SK-N-SH treated with all-trans-retinoic acid at 6 μM for 48 hours (cell line): Measurements from ENCODE around the gene CKM.
A peak's percentile ranks its signal among the peaks of the same experiment; 100 is the strongest.

Experiments used
- ATAC-seq: fragments of 200-7000 bp; cut with Tn5 transposase; 3 replicates; pipeline ENCODE4 v1.9.1; 2020; ENCODE audit warnings: mild to moderate bottlenecking, moderate library complexity
- ARNTL ChIP-seq: fragments of 450-650 bp; formaldehyde crosslinking; IDR thresholded peaks from 2 replicates; pipeline ENCODE4 v1.5.0; 2020; ENCODE audit warnings: low read depth, mild to moderate bottlenecking, moderate library complexity, borderline replicate concordance
- BACH2 ChIP-seq: fragments of 250-450 bp; sonication (Bioruptor Pico); IDR thresholded peaks from 2 replicates; pipeline ENCODE4 v1.9.0; 2021; ENCODE audit warnings: mild to moderate bottlenecking, borderline replicate concordance
- CSDC2 ChIP-seq: fragments of 250-450 bp; sonication (Bioruptor Pico); IDR thresholded peaks from 2 replicates; pipeline ENCODE4 v1.5.0; 2020; ENCODE audit warnings: mild to moderate bottlenecking, moderate library complexity
- GLIS3 ChIP-seq: fragments of 250-450 bp; sonication (Bioruptor Pico); IDR thresholded peaks from 2 replicates; pipeline ENCODE4 v1.5.0; 2020; ENCODE audit warnings: mild to moderate bottlenecking, moderate library complexity
- ISL1 ChIP-seq: fragments of 250-450 bp; sonication (Bioruptor Pico); IDR thresholded peaks from 2 replicates; pipeline ENCODE4 v2.1.2; 2022; ENCODE audit warnings: mild to moderate bottlenecking, moderate library complexity
- OSR1 ChIP-seq: fragments of 250-450 bp; sonication (Bioruptor Pico); IDR thresholded peaks from 2 replicates; pipeline ENCODE4 v1.8.0; 2022; ENCODE audit warnings: moderate library complexity, mild to moderate bottlenecking, inconsistent platforms
- PPARA ChIP-seq: fragments of 250-450 bp; sonication (Bioruptor Pico); IDR thresholded peaks from 2 replicates; pipeline ENCODE4 v1.5.0; 2020; ENCODE audit warnings: mild to moderate bottlenecking, borderline replicate concordance
- RARB ChIP-seq: fragments of 250-450 bp; sonication (Bioruptor Pico); IDR thresholded peaks from 2 replicates; pipeline ENCODE4 v1.8.0; 2021; ENCODE audit warnings: mild to moderate bottlenecking, moderate library complexity
- SNAI2 ChIP-seq: fragments of 250-450 bp; sonication (Bioruptor Pico); IDR thresholded peaks from 2 replicates; pipeline ENCODE4 v1.5.0; 2020; ENCODE audit warnings: mild to moderate bottlenecking, moderate library complexity
- TCF4 ChIP-seq: fragments of 250-450 bp; sonication (Bioruptor Pico); IDR thresholded peaks from 2 replicates; pipeline ENCODE4 v1.8.0; 2021; ENCODE audit warnings: mild to moderate bottlenecking, moderate library complexity, borderline replicate concordance
- TOX ChIP-seq: fragments of 250-450 bp; sonication (Bioruptor Pico); IDR thresholded peaks from 2 replicates; pipeline ENCODE4 v1.8.0; 2021; ENCODE audit warnings: mild to moderate bottlenecking, moderate library complexity, borderline replicate concordance
- ZC3H10 ChIP-seq: fragments of 250-450 bp; sonication (Bioruptor Pico); IDR thresholded peaks from 2 replicates; pipeline ENCODE4 v1.5.1; 2021; ENCODE audit warnings: mild to moderate bottlenecking, moderate library complexity
- ZFP3 ChIP-seq: fragments of 250-450 bp; sonication (Bioruptor Pico); IDR thresholded peaks from 2 replicates; pipeline ENCODE4 v1.5.0; 2020; ENCODE audit warnings: mild to moderate bottlenecking, moderate library complexity
- ZFP30 ChIP-seq: fragments of 450-650 bp; formaldehyde crosslinking; IDR thresholded peaks from 2 replicates; pipeline ENCODE4 v1.5.0; 2022; ENCODE audit warnings: mild to moderate bottlenecking, moderate library complexity
- ZNF565 ChIP-seq: fragments of 450-650 bp; formaldehyde crosslinking; conservative IDR thresholded peaks from 2 replicates; pipeline ENCODE4 v1.5.0; 2020; ENCODE audit warnings: low read depth, mild to moderate bottlenecking, moderate library complexity
- ZNF70 ChIP-seq: fragments of 450-650 bp; formaldehyde crosslinking; IDR thresholded peaks from 2 replicates; pipeline ENCODE4 v1.5.0; 2020; ENCODE audit warnings: mild to moderate bottlenecking, moderate library complexity
- ZNF8 ChIP-seq: fragments of 450-650 bp; formaldehyde crosslinking; IDR thresholded peaks from 2 replicates; pipeline ENCODE4 v1.5.0; 2020; ENCODE audit warnings: mild to moderate bottlenecking, moderate library complexity
- TF ChIP-seq, protein P1 (sequence below): fragments of 250-450 bp; sonication (Bioruptor Pico); IDR thresholded peaks from 2 replicates; pipeline ENCODE4 v1.5.1; 2020; ENCODE audit warnings: low read depth, mild to moderate bottlenecking, moderate library complexity
- TF ChIP-seq, protein P2 (sequence below): fragments of 250-450 bp; sonication (Bioruptor Pico); IDR thresholded peaks from 2 replicates; pipeline ENCODE4 v1.5.1; 2021; ENCODE audit warnings: mild to moderate bottlenecking, moderate library complexity
- TF ChIP-seq, protein P3 (sequence below): fragments of 250-450 bp; sonication (Bioruptor Pico); IDR thresholded peaks from 2 replicates; pipeline ENCODE4 v1.8.0; 2021; ENCODE audit warnings: low read depth, mild to moderate bottlenecking, moderate library complexity, borderline replicate concordance
- TF ChIP-seq, protein P4 (sequence below): fragments of 250-450 bp; sonication (Bioruptor Pico); IDR thresholded peaks from 2 replicates; pipeline ENCODE4 v1.5.0; 2020; ENCODE audit warnings: mild to moderate bottlenecking, moderate library complexity
- TF ChIP-seq, protein P5 (sequence below): fragments of 250-450 bp; sonication (Bioruptor Pico); IDR thresholded peaks from 2 replicates; pipeline ENCODE4 v1.8.0; 2020; ENCODE audit warnings: mild to moderate bottlenecking, moderate library complexity, borderline replicate concordance

CKM gene

GRCh38 chr19:45283443-45284033, 39.1 kb downstream of the CKM start:
- TF ChIP-seq ZNF8 = peak; percentile 77
- TF ChIP-seq, protein P1, sequence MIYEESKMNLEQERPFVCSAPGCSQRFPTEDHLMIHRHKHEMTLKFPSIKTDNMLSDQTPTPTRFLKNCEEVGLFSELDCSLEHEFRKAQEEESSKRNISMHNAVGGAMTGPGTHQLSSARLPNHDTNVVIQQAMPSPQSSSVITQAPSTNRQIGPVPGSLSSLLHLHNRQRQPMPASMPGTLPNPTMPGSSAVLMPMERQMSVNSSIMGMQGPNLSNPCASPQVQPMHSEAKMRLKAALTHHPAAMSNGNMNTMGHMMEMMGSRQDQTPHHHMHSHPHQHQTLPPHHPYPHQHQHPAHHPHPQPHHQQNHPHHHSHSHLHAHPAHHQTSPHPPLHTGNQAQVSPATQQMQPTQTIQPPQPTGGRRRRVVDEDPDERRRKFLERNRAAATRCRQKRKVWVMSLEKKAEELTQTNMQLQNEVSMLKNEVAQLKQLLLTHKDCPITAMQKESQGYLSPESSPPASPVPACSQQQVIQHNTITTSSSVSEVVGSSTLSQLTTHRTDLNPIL (CRISPR knock-in tag) = no peak
- no peak for ATAC-seq

DNA sequence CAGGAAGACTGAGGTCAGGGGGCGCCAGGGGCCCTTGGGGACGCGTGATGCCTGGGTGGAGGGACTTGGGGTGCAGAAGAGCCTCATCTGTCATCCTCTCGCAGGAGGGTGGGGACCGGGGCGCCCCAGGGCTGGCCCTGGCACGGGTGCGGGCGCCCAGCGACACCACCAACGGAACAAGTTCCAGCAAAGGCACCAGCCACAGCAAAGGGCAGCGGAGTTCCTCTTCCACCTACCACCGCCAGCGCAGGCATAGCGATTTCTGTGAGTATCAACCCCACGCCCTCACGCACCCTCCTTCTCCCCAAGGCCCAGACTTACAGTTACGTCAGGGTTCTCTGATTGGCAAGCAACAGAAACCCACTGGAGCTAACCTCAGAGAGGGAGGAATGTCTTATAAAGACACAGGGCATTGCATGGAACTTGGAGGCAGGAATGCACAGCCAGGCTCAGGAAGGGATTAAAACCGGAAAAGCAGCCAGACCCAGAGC, 42.2 kb downstream of the CKM start:
- ATAC-seq = no peak

DNA sequence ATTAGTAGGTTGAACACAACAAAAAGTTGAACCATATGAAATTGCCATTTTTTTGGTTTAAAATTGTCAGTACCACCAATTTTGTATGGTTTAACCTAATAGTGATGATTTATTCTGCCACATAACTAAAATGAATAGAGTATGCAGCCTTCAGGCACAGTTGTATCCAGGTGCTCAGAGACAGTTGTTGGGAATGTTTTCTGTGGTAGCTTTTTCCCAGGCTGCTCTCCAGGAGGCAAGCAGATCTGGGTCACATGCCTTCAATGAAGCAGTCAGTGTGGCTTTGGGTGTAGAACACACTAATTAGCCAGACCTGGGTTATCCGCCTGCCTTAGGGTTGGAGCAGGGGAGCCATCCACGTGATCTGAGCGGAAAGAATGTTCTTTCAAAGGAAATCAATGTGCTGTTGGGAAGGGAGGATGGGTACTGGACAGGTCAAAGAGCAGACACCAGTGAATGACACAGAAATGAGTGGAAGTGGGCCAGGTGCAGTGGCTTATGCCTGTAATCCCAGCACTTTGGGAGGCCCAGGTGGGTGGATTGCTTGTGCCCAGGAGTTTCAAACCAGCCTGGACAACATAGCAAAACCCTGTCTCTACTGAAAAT, 43.0 kb downstream of the CKM start:
- TF ChIP-seq OSR1 (CRISPR knock-in tag) (no peak), TOX (CRISPR knock-in tag) (no peak), CSDC2 (CRISPR knock-in tag) (no peak), ZNF70 (CRISPR knock-in tag) (no peak), ZNF8 (no peak), ZFP30 (CRISPR knock-in tag) (no peak), BACH2 (CRISPR knock-in tag) (no peak)
- TF ChIP-seq, protein P1 (CRISPR knock-in tag) = no peak
- TF ChIP-seq, protein P2, sequence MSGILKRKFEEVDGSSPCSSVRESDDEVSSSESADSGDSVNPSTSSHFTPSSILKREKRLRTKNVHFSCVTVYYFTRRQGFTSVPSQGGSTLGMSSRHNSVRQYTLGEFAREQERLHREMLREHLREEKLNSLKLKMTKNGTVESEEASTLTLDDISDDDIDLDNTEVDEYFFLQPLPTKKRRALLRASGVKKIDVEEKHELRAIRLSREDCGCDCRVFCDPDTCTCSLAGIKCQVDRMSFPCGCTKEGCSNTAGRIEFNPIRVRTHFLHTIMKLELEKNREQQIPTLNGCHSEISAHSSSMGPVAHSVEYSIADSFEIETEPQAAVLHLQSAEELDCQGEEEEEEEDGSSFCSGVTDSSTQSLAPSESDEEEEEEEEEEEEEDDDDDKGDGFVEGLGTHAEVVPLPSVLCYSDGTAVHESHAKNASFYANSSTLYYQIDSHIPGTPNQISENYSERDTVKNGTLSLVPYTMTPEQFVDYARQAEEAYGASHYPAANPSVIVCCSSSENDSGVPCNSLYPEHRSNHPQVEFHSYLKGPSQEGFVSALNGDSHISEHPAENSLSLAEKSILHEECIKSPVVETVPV (CRISPR knock-in tag) = no peak
- ATAC-seq = no peak

More for the DNA sequence above, 42.2 kb downstream of the CKM start:
- no peak for TF ChIP-seq PPARA
- TF ChIP-seq ZFP3 = no peak
- TF ChIP-seq, protein P3, sequence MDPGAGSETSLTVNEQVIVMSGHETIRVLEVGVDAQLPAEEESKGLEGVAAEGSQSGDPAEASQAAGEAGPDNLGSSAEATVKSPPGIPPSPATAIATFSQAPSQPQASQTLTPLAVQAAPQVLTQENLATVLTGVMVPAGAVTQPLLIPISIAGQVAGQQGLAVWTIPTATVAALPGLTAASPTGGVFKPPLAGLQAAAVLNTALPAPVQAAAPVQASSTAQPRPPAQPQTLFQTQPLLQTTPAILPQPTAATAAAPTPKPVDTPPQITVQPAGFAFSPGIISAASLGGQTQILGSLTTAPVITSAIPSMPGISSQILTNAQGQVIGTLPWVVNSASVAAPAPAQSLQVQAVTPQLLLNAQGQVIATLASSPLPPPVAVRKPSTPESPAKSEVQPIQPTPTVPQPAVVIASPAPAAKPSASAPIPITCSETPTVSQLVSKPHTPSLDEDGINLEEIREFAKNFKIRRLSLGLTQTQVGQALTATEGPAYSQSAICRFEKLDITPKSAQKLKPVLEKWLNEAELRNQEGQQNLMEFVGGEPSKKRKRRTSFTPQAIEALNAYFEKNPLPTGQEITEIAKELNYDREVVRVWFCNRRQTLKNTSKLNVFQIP (CRISPR knock-in tag) = no peak
- TF ChIP-seq OSR1 (CRISPR knock-in tag) = no peak
- no peak for TF ChIP-seq ZNF565 (CRISPR knock-in tag)
- no peak for TF ChIP-seq ZNF8
- TF ChIP-seq, protein P4, sequence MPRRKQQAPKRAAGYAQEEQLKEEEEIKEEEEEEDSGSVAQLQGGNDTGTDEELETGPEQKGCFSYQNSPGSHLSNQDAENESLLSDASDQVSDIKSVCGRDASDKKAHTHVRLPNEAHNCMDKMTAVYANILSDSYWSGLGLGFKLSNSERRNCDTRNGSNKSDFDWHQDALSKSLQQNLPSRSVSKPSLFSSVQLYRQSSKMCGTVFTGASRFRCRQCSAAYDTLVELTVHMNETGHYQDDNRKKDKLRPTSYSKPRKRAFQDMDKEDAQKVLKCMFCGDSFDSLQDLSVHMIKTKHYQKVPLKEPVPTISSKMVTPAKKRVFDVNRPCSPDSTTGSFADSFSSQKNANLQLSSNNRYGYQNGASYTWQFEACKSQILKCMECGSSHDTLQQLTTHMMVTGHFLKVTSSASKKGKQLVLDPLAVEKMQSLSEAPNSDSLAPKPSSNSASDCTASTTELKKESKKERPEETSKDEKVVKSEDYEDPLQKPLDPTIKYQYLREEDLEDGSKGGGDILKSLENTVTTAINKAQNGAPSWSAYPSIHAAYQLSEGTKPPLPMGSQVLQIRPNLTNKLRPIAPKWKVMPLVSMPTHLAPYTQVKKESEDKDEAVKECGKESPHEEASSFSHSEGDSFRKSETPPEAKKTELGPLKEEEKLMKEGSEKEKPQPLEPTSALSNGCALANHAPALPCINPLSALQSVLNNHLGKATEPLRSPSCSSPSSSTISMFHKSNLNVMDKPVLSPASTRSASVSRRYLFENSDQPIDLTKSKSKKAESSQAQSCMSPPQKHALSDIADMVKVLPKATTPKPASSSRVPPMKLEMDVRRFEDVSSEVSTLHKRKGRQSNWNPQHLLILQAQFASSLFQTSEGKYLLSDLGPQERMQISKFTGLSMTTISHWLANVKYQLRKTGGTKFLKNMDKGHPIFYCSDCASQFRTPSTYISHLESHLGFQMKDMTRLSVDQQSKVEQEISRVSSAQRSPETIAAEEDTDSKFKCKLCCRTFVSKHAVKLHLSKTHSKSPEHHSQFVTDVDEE (CRISPR knock-in tag) = no peak
- TF ChIP-seq SNAI2 (CRISPR knock-in tag) = no peak
- no peak for TF ChIP-seq ZC3H10 (CRISPR knock-in tag)
- TF ChIP-seq GLIS3 = no peak
- no peak for TF ChIP-seq TCF4
- TF ChIP-seq, protein P2 (CRISPR knock-in tag) = no peak
- no peak for TF ChIP-seq ZNF70 (CRISPR knock-in tag)
- TF ChIP-seq RARB (CRISPR knock-in tag) = no peak
- TF ChIP-seq ISL1 = no peak
- TF ChIP-seq, protein P5, sequence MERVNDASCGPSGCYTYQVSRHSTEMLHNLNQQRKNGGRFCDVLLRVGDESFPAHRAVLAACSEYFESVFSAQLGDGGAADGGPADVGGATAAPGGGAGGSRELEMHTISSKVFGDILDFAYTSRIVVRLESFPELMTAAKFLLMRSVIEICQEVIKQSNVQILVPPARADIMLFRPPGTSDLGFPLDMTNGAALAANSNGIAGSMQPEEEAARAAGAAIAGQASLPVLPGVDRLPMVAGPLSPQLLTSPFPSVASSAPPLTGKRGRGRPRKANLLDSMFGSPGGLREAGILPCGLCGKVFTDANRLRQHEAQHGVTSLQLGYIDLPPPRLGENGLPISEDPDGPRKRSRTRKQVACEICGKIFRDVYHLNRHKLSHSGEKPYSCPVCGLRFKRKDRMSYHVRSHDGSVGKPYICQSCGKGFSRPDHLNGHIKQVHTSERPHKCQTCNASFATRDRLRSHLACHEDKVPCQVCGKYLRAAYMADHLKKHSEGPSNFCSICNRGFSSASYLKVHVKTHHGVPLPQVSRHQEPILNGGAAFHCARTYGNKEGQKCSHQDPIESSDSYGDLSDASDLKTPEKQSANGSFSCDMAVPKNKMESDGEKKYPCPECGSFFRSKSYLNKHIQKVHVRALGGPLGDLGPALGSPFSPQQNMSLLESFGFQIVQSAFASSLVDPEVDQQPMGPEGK (CRISPR knock-in tag) = no peak
- TF ChIP-seq ARNTL = no peak
